SU-DHL-6 (cell line): ENCODE measurements around the gene NPIPB6.

Experiments used
- H2AFZ ChIP-seq: fragments of 200-600 bp; sonication (generic); 2 replicates; pipeline ENCODE4 v1.6.1; 2014; ENCODE audit warnings: low read depth, mild to moderate bottlenecking, moderate library complexity, mixed read lengths, antibody characterized with exemption, low read length; ENCODE audit not compliant: severe bottlenecking
- H3F3A ChIP-seq: fragments of 200-600 bp; shearing (Covaris generic); 2 replicates; pipeline ENCODE4 v1.6.0; 2016; ENCODE audit warnings: antibody characterized with exemption, mild to moderate bottlenecking; ENCODE audit not compliant: insufficient read depth
- H3K27ac ChIP-seq: fragments of 200-600 bp; sonication (generic); 2 replicates; pipeline ENCODE4 v1.5.1; 2016; ENCODE audit warnings: low read depth, mild to moderate bottlenecking, low read length, moderate library complexity, mixed read lengths
- H3K27me3 ChIP-seq: fragments of 200-600 bp; sonication (generic), shearing (Covaris generic); 2 replicates; pipeline ENCODE4 v1.6.0; 2014; ENCODE audit warnings: mild to moderate bottlenecking, low read length
- H3K36me3 ChIP-seq: fragments of 200-600 bp; sonication (generic); 2 replicates; pipeline ENCODE4 v1.6.1; 2014; ENCODE audit warnings: mild to moderate bottlenecking, low read length, mixed read lengths
- H3K4me2 ChIP-seq: fragments of 300-600, 200-600 bp; shearing (Covaris generic), sonication (generic); 2 replicates; pipeline ENCODE4 v1.6.0; 2014; ENCODE audit warnings: low read length, low read depth, mild to moderate bottlenecking; ENCODE audit not compliant: poor library complexity, severe bottlenecking
- H3K4me3 ChIP-seq: fragments of 200-600 bp; sonication (generic); 2 replicates; pipeline ENCODE4 v1.5.1; 2014; ENCODE audit warnings: antibody characterized with exemption, low read length, mild to moderate bottlenecking, mixed read lengths; ENCODE audit not compliant: insufficient read depth, poor library complexity, severe bottlenecking
- H3K79me2 ChIP-seq: fragments of 200-600 bp; sonication (generic); 2 replicates; pipeline ENCODE4 v1.6.1; 2014; ENCODE audit warnings: mild to moderate bottlenecking, low read length, moderate library complexity; ENCODE audit not compliant: insufficient read depth
- H3K9ac ChIP-seq: fragments of 200-600 bp; sonication (generic); 2 replicates; pipeline ENCODE4 v1.7.0; 2014; ENCODE audit warnings: mild to moderate bottlenecking, low read length
- H3K9me2 ChIP-seq: fragments of 200-600 bp; sonication (generic); replicated peaks from 2 replicates; pipeline ENCODE4 v1.6.1; 2014; ENCODE audit warnings: low read length; ENCODE audit not compliant: insufficient read depth
- H3K9me3 ChIP-seq: fragments of 200-600 bp; sonication (generic); 2 replicates; pipeline ENCODE4 v1.6.1; 2014; ENCODE audit warnings: low read length, mixed read lengths; ENCODE audit not compliant: insufficient read depth
- H4K20me1 ChIP-seq: fragments of 200-600 bp; sonication (generic); 2 replicates; pipeline ENCODE4 v1.6.1; 2014; ENCODE audit warnings: low read depth, mild to moderate bottlenecking, antibody characterized with exemption, low read length, moderate library complexity, mixed read lengths
- CTCF ChIP-seq: fragments of 200-600 bp; sonication (generic); IDR thresholded peaks from one replicate; pipeline ENCODE4 v1.5.1; 2017; ENCODE audit warnings: antibody characterized with exemption, mild to moderate bottlenecking, low read length, moderate library complexity; ENCODE audit not compliant: insufficient read depth, poor library complexity, severe bottlenecking
- EZH2phosphoT487 ChIP-seq: fragments of 200-600 bp; sonication (generic), shearing (Covaris generic); conservative IDR thresholded peaks from 2 replicates; pipeline ENCODE4 v1.6.1; 2018; ENCODE audit warnings: mild to moderate bottlenecking, antibody characterized with exemption, low read length, moderate library complexity, mixed read lengths

Gene NPIPB6

GRCh38 chr16:28303132-28303531 lies 60.2 kb downstream of the NPIPB6 start:
- Histone ChIP-seq H3K4me3 (no peak overlapping the region), H4K20me1 (no peaks in the 10 kb centered on the region), H3F3A (no peaks in the 10 kb centered on the region), H3K36me3 (no peaks in the 10 kb centered on the region), H3K4me2 (no peak overlapping the region), H3K27me3 (no peaks in the 10 kb centered on the region), H2AFZ (no peak overlapping the region), H3K27ac (no peak overlapping the region), H3K9me3 (no peaks in the 10 kb centered on the region), H3K79me2 (no peaks in the 10 kb centered on the region), H3K9ac (no peak overlapping the region), H3K9me2 (no peaks in the 10 kb centered on the region)
- no peak for TF ChIP-seq CTCF
- no peak for TF ChIP-seq EZH2phosphoT487

- H3K4me2 ChIP-seq = no peak overlapping the region
- no peaks in the 10 kb centered on the region for H4K20me1 ChIP-seq
- no peaks in the 10 kb centered on the region for H3K9me2 ChIP-seq
- H2AFZ ChIP-seq = no peak overlapping the region
- no peaks in the 10 kb centered on the region for H3K36me3 ChIP-seq
- no peaks in the 10 kb centered on the region for H3K79me2 ChIP-seq
- TF ChIP-seq EZH2phosphoT487 (no peak), CTCF (no peak)
- H3K9ac ChIP-seq = no peak overlapping the region
- H3K9me3 ChIP-seq = no peaks in the 10 kb centered on the region
- no peak overlapping the region for H3K4me3 ChIP-seq
- no peaks in the 10 kb centered on the region for H3F3A ChIP-seq
- H3K27me3 ChIP-seq = no peaks in the 10 kb centered on the region
- H3K27ac ChIP-seq = no peak overlapping the region
Measured at GRCh38 chr16:28301620-28302019, 61.7 kb downstream of the NPIPB6 start.

- Histone ChIP-seq H3K4me2 (no peak overlapping the region), H3K36me3 (no peaks in the 10 kb centered on the region), H3K27me3 (no peaks in the 10 kb centered on the region), H3K9ac (no peak overlapping the region), H3K79me2 (no peaks in the 10 kb centered on the region), H3K9me2 (no peaks in the 10 kb centered on the region), H3K27ac (no peak overlapping the region), H2AFZ (no peak overlapping the region), H3K4me3 (no peak overlapping the region), H3K9me3 (no peaks in the 10 kb centered on the region), H3F3A (no peaks in the 10 kb centered on the region), H4K20me1 (no peaks in the 10 kb centered on the region)
- no peak for TF ChIP-seq EZH2phosphoT487
- TF ChIP-seq CTCF = no peak
Measured at GRCh38 chr16:28301154-28301553, 62.2 kb downstream of the NPIPB6 start.
